GM23338 (cell line): ENCODE results near the gene CCDC60.

ENCODE experiments used
- CREB1 ChIP-seq: fragments of 250-450 bp; sonication (Bioruptor Pico); IDR thresholded peaks from 2 replicates; pipeline ENCODE4 v1.5.0; 2020; ENCODE audit warnings: low read depth, mild to moderate bottlenecking, moderate library complexity
- POLR2AphosphoS5 ChIP-seq: IDR thresholded peaks from 2 replicates; pipeline ENCODE4 v1.6.1; 2016; ENCODE audit warnings: antibody characterized with exemption, low read depth

DNA sequence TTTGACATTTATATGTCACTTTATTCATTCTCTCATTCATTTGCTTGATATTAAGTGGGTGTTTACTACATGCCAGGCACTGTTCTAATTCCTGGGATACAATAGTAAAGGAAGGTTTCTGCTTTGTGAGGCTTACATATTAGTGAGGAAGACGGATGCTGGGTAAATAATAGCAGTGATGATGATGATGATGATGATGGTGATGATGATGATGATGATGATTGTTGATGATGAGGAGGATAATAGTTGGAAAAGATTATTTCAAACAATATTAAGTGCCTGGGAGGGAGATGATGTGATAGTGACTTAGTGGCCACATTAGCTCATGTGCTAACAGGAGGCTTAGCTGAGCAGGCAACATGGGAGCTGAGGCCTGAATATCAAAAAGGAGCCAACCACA is 239.7 kb downstream of the CCDC60 start:
- TF ChIP-seq CREB1 = no peak
- TF ChIP-seq POLR2AphosphoS5 = no peak
